ENCODE measurements around the gene TMED9.
"Not testable (repeated sequence)": the region's sequence is repeated elsewhere in the genome, so short reads cannot be mapped to it uniquely, and the experiment has no call there.

TMED9 gene

DNA sequence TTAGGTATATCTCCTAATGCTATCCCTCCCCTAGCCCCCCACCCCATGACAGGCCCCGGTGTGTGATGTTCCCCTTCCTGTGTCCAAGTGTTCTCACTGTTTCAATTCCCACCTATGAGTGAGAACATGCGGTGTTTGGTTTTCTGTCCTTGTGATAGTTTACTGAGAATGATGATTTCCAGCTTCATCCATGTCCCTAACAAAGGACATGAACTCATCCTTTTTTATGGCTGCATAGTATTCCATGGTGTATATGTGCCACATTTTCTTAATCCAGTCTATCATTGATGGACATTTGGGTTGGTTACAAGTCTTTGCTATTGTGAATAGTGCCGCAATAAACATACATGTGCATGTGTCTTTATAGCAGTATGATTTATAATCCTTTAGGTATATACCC lies 42.9 kb downstream of the TMED9 start:
- not testable (repeated sequence) for H3K4me2 ChIP-seq (ENCODE audit: low read length); H3K27me3 ChIP-seq (ENCODE audit: low read depth, low read length); H2AFZ ChIP-seq (ENCODE audit: low read depth, low read length); H3K36me3 ChIP-seq (replicated peaks; ENCODE audit: low read depth, low read length); H3K9me3 ChIP-seq (ENCODE audit: insufficient read depth, low read length); H3K4me3 ChIP-seq (ENCODE audit: low read length); H3K79me2 ChIP-seq (ENCODE audit: low read length); H3K9ac ChIP-seq (ENCODE audit: low read length); H4K20me1 ChIP-seq (ENCODE audit: insufficient read depth, low read length); H3K4me1 ChIP-seq (ENCODE audit: low read length); H3K27ac ChIP-seq (ENCODE audit: low read length)

DNA sequence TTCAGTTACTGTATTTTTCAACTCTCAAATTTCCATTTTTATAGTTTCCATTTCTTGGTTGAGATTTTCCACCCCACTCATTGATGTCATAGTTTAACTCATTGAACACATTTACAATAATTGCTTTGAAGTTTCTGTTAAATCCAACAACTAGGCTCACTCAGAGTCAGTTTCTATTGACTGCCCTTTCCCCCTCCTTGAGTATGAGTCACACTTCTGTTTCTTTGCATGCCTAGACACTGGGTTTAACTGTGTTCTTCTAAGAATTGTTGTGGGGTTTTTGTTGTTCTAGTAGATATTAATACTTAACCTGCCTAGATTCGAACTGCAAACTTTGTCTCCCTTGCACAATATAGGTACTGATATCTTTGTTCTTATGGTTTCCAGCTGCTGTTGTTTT lies 53.5 kb downstream of the TMED9 start:
- H3K27me3 ChIP-seq (ENCODE audit: low read depth, low read length); H3K4me2 ChIP-seq (ENCODE audit: low read length); H3K4me3 ChIP-seq (ENCODE audit: low read length); H3K4me1 ChIP-seq (ENCODE audit: low read length); H3K9me3 ChIP-seq (ENCODE audit: insufficient read depth, low read length); H3K9ac ChIP-seq (ENCODE audit: low read length); H3K79me2 ChIP-seq (ENCODE audit: low read length); H3K27ac ChIP-seq (ENCODE audit: low read length); H2AFZ ChIP-seq (ENCODE audit: low read depth, low read length); H3K36me3 ChIP-seq (replicated peaks; ENCODE audit: low read depth, low read length); H4K20me1 ChIP-seq (ENCODE audit: insufficient read depth, low read length): not testable (repeated sequence)

Measured in OCI-LY3 (cell line).